Measurements from ENCODE around the gene PGLYRP4.

Gene PGLYRP4

DNA sequence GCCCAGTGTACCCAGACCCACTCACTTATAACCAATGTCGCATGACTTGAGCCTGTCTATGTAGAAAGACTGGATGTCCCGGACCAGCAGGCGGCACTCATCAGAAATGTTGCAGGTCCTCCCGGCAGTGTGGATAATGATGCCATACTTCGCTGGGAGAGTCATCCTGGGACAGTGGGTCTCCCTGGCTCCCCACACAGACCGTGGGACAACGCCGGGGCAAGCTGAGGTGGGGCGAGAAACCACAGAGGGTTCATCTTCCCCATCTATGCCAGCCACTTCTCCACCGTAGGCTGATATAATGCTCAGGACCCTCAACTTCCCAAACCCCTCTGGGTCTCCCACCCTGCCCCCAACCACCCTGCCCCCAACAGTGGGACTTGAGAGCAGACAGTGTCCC lies 8.3 kb downstream of the PGLYRP4 start:
- Histone ChIP-seq H3K27ac (ENCODE audit: low read depth, low read length, poor library complexity, severe bottlenecking) (no peak overlapping the region), H4K20me1 (ENCODE audit: insufficient read depth, low read length) (no peaks in the 10 kb centered on the region), H3K79me2 (ENCODE audit: insufficient read depth, low read length) (no peaks in the 10 kb centered on the region), H3K9me2 (ENCODE audit: low read depth, low read length) (no peaks in the 10 kb centered on the region), H2AFZ (ENCODE audit: low read length) (no peak overlapping the region), H3K4me2 (ENCODE audit: low read length) (no peak overlapping the region), H3K9ac (ENCODE audit: low read length) (no peak overlapping the region), H3K36me3 (ENCODE audit: insufficient read depth, low read length) (no peaks in the 10 kb centered on the region), H3F3A (ENCODE audit: insufficient read depth, low read length) (no peaks in the 10 kb centered on the region), H3K4me3 (ENCODE audit: low read depth, low read length, poor library complexity, severe bottlenecking) (no peak overlapping the region), H3K27me3 (ENCODE audit: insufficient read depth, low read length) (no peaks in the 10 kb centered on the region; the same call in 1 of the 2 replicates), H3K9me3 (ENCODE audit: low read length) (no peaks in the 10 kb centered on the region), H3K4me1 (ENCODE audit: insufficient read depth, low read length, severe bottlenecking) (no peaks in the 10 kb centered on the region)
- TF ChIP-seq, protein P1, sequence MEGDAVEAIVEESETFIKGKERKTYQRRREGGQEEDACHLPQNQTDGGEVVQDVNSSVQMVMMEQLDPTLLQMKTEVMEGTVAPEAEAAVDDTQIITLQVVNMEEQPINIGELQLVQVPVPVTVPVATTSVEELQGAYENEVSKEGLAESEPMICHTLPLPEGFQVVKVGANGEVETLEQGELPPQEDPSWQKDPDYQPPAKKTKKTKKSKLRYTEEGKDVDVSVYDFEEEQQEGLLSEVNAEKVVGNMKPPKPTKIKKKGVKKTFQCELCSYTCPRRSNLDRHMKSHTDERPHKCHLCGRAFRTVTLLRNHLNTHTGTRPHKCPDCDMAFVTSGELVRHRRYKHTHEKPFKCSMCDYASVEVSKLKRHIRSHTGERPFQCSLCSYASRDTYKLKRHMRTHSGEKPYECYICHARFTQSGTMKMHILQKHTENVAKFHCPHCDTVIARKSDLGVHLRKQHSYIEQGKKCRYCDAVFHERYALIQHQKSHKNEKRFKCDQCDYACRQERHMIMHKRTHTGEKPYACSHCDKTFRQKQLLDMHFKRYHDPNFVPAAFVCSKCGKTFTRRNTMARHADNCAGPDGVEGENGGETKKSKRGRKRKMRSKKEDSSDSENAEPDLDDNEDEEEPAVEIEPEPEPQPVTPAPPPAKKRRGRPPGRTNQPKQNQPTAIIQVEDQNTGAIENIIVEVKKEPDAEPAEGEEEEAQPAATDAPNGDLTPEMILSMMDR (IDR thresholded peaks at IDR 0.05; ENCODE audit: low read length): no peak
- TF ChIP-seq EZH2 (IDR thresholded peaks at IDR 0.05; ENCODE audit: borderline replicate concordance, low read length): no peak

DNA sequence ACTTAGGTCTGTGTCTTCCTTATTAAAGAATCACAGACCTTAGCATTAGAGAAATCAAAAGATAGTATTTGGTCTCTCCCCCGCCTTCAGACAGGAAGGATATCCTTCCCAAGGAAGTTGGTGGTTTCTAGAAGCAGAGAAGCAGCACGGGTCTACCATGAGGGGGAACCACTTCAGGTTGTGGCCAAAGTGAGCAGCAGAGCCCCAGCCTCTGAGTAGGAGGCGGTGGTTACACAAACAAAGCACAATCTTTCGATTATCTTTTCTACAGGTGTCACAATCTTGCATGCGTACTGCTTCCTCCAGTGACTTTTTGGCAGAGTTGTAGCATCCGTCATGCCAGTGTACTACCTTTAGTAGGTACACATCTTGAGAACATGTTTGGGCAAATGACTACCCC lies 8.8 kb downstream of the PGLYRP4 start:
- Histone ChIP-seq H4K20me1 (ENCODE audit: insufficient read depth, low read length) (no peaks in the 10 kb centered on the region), H3K9ac (ENCODE audit: low read length) (no peak overlapping the region), H3K4me2 (ENCODE audit: low read length) (no peak overlapping the region), H3K9me2 (ENCODE audit: low read depth, low read length) (no peaks in the 10 kb centered on the region), H3K27ac (ENCODE audit: low read depth, low read length, poor library complexity, severe bottlenecking) (no peak overlapping the region), H3K4me3 (ENCODE audit: low read depth, low read length, poor library complexity, severe bottlenecking) (no peak overlapping the region), H3K36me3 (ENCODE audit: insufficient read depth, low read length) (no peaks in the 10 kb centered on the region), H3F3A (ENCODE audit: insufficient read depth, low read length) (no peaks in the 10 kb centered on the region), H3K4me1 (ENCODE audit: insufficient read depth, low read length, severe bottlenecking) (no peaks in the 10 kb centered on the region), H2AFZ (ENCODE audit: low read length) (no peak overlapping the region), H3K79me2 (ENCODE audit: insufficient read depth, low read length) (no peaks in the 10 kb centered on the region), H3K9me3 (ENCODE audit: low read length) (no peaks in the 10 kb centered on the region), H3K27me3 (ENCODE audit: insufficient read depth, low read length) (no peaks in the 10 kb centered on the region; the same call in 1 of the 2 replicates)
- TF ChIP-seq, protein P1 (IDR thresholded peaks at IDR 0.05; ENCODE audit: low read length): no peak
- TF ChIP-seq EZH2 (IDR thresholded peaks at IDR 0.05; ENCODE audit: borderline replicate concordance, low read length): no peak

DNA sequence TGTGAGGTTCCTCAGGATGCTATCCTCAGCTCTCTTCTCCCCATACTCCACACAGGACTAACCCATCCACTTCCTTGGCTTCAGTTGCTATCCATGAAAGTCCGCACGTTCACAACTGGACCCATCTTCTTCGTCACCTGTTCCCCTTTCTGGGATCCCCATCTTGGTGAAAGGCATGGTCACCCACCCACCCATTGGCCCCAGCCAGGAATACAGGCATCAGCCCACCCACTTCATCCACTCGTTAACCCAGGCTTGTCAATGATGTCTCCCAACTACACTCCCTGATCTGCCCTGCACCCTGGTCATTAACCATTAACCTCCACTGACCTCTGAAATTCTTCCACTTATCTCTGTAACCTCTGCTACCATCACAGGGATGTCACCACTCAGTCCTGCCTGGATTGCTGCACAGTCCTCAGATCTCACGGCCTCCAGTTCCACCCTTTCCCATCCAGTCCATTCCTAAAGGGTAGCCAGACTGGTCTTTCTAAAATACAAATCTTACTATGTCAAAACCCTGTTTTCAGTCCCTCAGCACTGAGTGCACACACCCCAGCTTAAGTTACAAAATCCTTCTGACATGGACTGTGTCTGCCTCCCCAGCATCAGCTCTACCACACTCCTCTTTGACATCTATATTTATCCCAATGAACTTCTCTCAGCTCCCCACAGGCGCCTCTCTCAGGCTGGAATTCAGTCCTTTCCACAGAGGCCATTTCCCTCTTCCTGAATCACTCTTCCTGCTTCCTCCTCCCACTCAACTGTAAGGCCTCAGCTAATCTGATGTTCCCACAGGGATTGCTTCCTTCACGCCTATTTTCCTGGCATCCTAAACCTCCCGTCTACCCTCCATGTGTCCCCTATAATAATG lies 10.4 kb downstream of the PGLYRP4 start:
- H3K4me2 ChIP-seq (ENCODE audit: low read length): no peak overlapping the region
- no peaks in the 10 kb centered on the region; the same call in 1 of the 2 replicates for H3K27me3 ChIP-seq (ENCODE audit: insufficient read depth, low read length)
- no peak overlapping the region for H3K27ac ChIP-seq (ENCODE audit: low read depth, low read length, poor library complexity, severe bottlenecking)
- TF ChIP-seq EZH2 (IDR thresholded peaks at IDR 0.05; ENCODE audit: borderline replicate concordance, low read length): no peak
- TF ChIP-seq, protein P1 (IDR thresholded peaks at IDR 0.05; ENCODE audit: low read length): no peak
- H2AFZ ChIP-seq (ENCODE audit: low read length): no peak overlapping the region
- H3K4me1 ChIP-seq (ENCODE audit: insufficient read depth, low read length, severe bottlenecking): no peaks in the 10 kb centered on the region
- H4K20me1 ChIP-seq (ENCODE audit: insufficient read depth, low read length): no peaks in the 10 kb centered on the region
- H3K36me3 ChIP-seq (ENCODE audit: insufficient read depth, low read length): no peaks in the 10 kb centered on the region
- H3K9me2 ChIP-seq (ENCODE audit: low read depth, low read length): no peaks in the 10 kb centered on the region
- H3F3A ChIP-seq (ENCODE audit: insufficient read depth, low read length): no peaks in the 10 kb centered on the region
- H3K9ac ChIP-seq (ENCODE audit: low read length): no peak overlapping the region
- H3K79me2 ChIP-seq (ENCODE audit: insufficient read depth, low read length): no peaks in the 10 kb centered on the region
- H3K9me3 ChIP-seq (ENCODE audit: low read length): no peaks in the 10 kb centered on the region
- H3K4me3 ChIP-seq (ENCODE audit: low read depth, low read length, poor library complexity, severe bottlenecking): no peak overlapping the region

Measured in OCI-LY1 (cell line).